MCF 10A (cell line): ENCODE data around the gene DCUN1D3. TPM values are rescaled to one million over a fixed set of nuclear protein-coding genes. Genes with fewer than 3 reads are reported as not detected.

Experiments used
- BruUV-seq: library from RNA; stranded (reverse); fragments of 400-500 nt; replicated peaks from 2 replicates; lab custom pipeline; 2021; lab: Mats Ljungman, UMichigan
- CTCF ChIA-PET: fragments of 300-600 bp; sonication (Branson Sonifier 250); formaldehyde crosslinking; extraction: SDS; loops from one replicate; lab custom pipeline; 2021; ENCODE audit warnings: antibody characterized with exemption, inconsistent platforms; lab: Yijun Ruan, JAX
- POLR2A ChIA-PET: fragments of 300-600, 350-650 bp; sonication (Branson Sonifier 250); formaldehyde crosslinking; extraction: SDS; loops from one replicate; lab custom pipeline; 2020; ENCODE audit warnings: antibody characterized with exemption, inconsistent platforms; lab: Yijun Ruan, JAX
- DNase-seq: peaks from one replicate; pipeline ENCODE4 v3.0.0-alpha.2; 2018; ENCODE audit not compliant: unreplicated experiment
- H3K27ac Mint-ChIP-seq: one replicate; pipeline ENCODE4 v1.8.0; 2022; ENCODE audit warnings: mild to moderate bottlenecking, low read depth, mixed read lengths; ENCODE audit not compliant: unreplicated experiment
- H3K27me3 Mint-ChIP-seq: one replicate; pipeline ENCODE4 v1.8.0; 2022; ENCODE audit warnings: mixed read lengths; ENCODE audit not compliant: insufficient read depth, unreplicated experiment
- H3K36me3 Mint-ChIP-seq: one replicate; pipeline ENCODE4 v1.8.0; 2022; ENCODE audit warnings: mild to moderate bottlenecking, moderate library complexity, mixed read lengths; ENCODE audit not compliant: insufficient read depth, unreplicated experiment
- H3K4me1 Mint-ChIP-seq: one replicate; pipeline ENCODE4 v1.8.0; 2022; ENCODE audit warnings: mixed read lengths; ENCODE audit not compliant: insufficient read depth, unreplicated experiment
- H3K4me3 Mint-ChIP-seq: one replicate; pipeline ENCODE4 v1.8.0; 2022; ENCODE audit warnings: mild to moderate bottlenecking, moderate library complexity, mixed read lengths; ENCODE audit not compliant: unreplicated experiment
- H3K9me3 Mint-ChIP-seq: one replicate; pipeline ENCODE4 v1.8.0; 2022; ENCODE audit warnings: mixed read lengths; ENCODE audit not compliant: unreplicated experiment
- CTCF ChIP-seq: fragments of 200-600 bp; IDR thresholded peaks from one replicate; pipeline ENCODE4 v1.8.0; 2022; ENCODE audit warnings: antibody characterized with exemption, mild to moderate bottlenecking; ENCODE audit not compliant: unreplicated experiment
- intact Hi-C: fragments of 100-400 bp; cut with micrococcal nuclease; formaldehyde crosslinking; loops from 2 replicates; pipeline ENCODE4 v1.14.1; 2022
- total RNA-seq: library from RNA; stranded (reverse); gene quantifications from 2 replicates; pipeline ENCODE4 v1.2.3, GENCODE V29; 2022

Gene DCUN1D3
- total RNA-seq, 1 experiment from 2014 or later: 31.7 TPM

- Mint-ChIP-seq H3K27ac (peak overlapping the region; percentile 23), H3K9me3 (no peaks in the 10 kb centered on the region), H3K36me3 (peaks cover 44% of the 10 kb centered on the region), H3K4me3 (no peak overlapping the region), H3K27me3 (no peaks in the 10 kb centered on the region), H3K4me1 (peaks cover 56% of the 10 kb centered on the region)
- ChIA-PET CTCF (interaction anchor here (0.6 to 2.4 kb wide), 6 partner anchors 21 to 1551 kb away, joined by 3 to 12 read pairs (median 3); no protein-coding TSS in a partner anchor), POLR2A (interaction anchor here (9.9 to 13.3 kb wide), 2 partner anchors 19 to 29 kb away, joined by 260 to 343 read pairs; partner anchors contain the start of genes DCUN1D3 and LYRM1)
- no TSS peak for BruUV-seq
- DNase-seq: no peak
- intact Hi-C loops: no loop called here
- TF ChIP-seq CTCF: no peak
Measured at GRCh38 chr16:20871941-20872815, 28.0 kb downstream of the DCUN1D3 start.

GRCh38 chr16:20871258-20871657 lies 28.9 kb downstream of the DCUN1D3 start:
- ChIA-PET POLR2A (interaction anchor here (9.9 to 13.3 kb wide), 2 partner anchors 18 to 30 kb away, joined by 260 to 343 read pairs; partner anchors contain the start of genes DCUN1D3 and LYRM1), CTCF (interaction anchor here (0.6 to 2.4 kb wide), 7 partner anchors 21 to 1552 kb away, joined by 3 to 12 read pairs (median 3); no protein-coding TSS in a partner anchor)
- no peaks in the 10 kb centered on the region for H3K9me3 Mint-ChIP-seq
- TF ChIP-seq CTCF: no peak
- H3K36me3 Mint-ChIP-seq: peaks cover 36% of the 10 kb centered on the region
- H3K4me3 Mint-ChIP-seq: no peak overlapping the region
- H3K4me1 Mint-ChIP-seq: peaks cover 56% of the 10 kb centered on the region
- intact Hi-C loops: no loop called here
- no peak overlapping the region for H3K27ac Mint-ChIP-seq
- no peak for DNase-seq
- no TSS peak for BruUV-seq
- H3K27me3 Mint-ChIP-seq: no peaks in the 10 kb centered on the region

- H3K27me3 Mint-ChIP-seq: no peaks in the 10 kb centered on the region
- POLR2A ChIA-PET: interaction anchor here (2.8 to 13.3 kb wide), 3 partner anchors 9 to 31 kb away, joined by 11 to 343 read pairs (median 260); partner anchors contain the start of genes DCUN1D3 and LYRM1
- intact Hi-C loops: no loop called here
- H3K36me3 Mint-ChIP-seq: peaks cover 28% of the 10 kb centered on the region
- DNase-seq: no peak
- no peak for TF ChIP-seq CTCF
- no TSS peak for BruUV-seq
- H3K27ac Mint-ChIP-seq: peak overlapping the region; percentile 23
- H3K9me3 Mint-ChIP-seq: no peaks in the 10 kb centered on the region
- no peak overlapping the region for H3K4me3 Mint-ChIP-seq
- CTCF ChIA-PET: interaction anchor here (0.6 to 2.4 kb wide), 4 partner anchors 20 to 1690 kb away, joined by 3 to 12 read pairs (median 3); no protein-coding TSS in a partner anchor
- peaks cover 59% of the 10 kb centered on the region for H3K4me1 Mint-ChIP-seq
Measured at GRCh38 chr16:20870122-20870820, 29.9 kb downstream of the DCUN1D3 start.
